ENCODE results near the gene HOXB3. TPM values are rescaled to one million over a fixed set of nuclear protein-coding genes. Genes with fewer than 3 reads are reported as not detected.

HOXB3 gene
- total and polyA plus RNA-seq, 2 of the 13 experiments (the other 11 are each of a cell fraction or from before 2014, with no cell fraction given) = not detected

DNA sequence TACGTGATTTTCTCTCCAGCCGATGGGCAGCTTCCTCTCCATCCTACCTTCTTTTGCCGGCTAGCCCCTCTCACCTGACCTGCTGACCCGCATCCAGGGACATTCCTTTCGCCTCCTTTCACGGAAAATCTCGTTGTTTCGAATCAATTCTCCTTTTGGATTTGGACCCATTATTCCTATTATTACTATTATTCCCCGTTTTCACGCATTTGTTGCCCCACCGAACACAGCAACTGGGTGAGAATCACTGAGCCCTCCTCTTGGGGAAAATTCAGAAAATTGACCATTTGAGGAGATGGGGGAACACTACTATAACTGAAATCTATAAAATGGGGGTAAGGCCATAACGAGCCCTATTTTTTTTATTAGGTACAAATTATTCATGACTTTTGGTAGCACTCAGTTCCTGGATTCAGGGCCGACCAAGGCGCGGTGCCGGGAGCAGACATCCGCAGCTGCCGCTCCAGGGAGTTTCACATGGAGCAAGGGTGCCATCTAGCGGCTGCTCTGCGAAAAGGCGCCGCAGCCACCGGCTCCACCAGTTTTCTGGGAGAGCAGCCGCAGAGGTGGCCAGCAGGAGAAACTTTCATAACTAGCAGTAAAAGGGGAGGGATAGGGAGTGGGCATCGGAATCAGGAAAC is 28.3 kb upstream of the HOXB3 start (continued):
- 0 out of 2 replicates have a peak, but pooled peaks have one; percentile 44 for TF ChIP-seq BORCS8-MEF2B (CRISPR knock-in tag; IDR thresholded peaks at IDR 0.05)
- 0 out of 2 replicates have a peak, but pooled peaks have one; percentile 35 for TF ChIP-seq GATAD1 (CRISPR knock-in tag; IDR thresholded peaks at IDR 0.05)
- TF ChIP-seq ZNF737 (CRISPR knock-in tag; IDR thresholded peaks at IDR 0.05; ENCODE audit: borderline replicate concordance) = no peak
- peak; percentile 44; the same call in 1 of the 2 replicates for TF ChIP-seq ETV5 (CRISPR knock-in tag; IDR thresholded peaks at IDR 0.05; ENCODE audit: borderline replicate concordance)
- TF ChIP-seq, protein P1, sequence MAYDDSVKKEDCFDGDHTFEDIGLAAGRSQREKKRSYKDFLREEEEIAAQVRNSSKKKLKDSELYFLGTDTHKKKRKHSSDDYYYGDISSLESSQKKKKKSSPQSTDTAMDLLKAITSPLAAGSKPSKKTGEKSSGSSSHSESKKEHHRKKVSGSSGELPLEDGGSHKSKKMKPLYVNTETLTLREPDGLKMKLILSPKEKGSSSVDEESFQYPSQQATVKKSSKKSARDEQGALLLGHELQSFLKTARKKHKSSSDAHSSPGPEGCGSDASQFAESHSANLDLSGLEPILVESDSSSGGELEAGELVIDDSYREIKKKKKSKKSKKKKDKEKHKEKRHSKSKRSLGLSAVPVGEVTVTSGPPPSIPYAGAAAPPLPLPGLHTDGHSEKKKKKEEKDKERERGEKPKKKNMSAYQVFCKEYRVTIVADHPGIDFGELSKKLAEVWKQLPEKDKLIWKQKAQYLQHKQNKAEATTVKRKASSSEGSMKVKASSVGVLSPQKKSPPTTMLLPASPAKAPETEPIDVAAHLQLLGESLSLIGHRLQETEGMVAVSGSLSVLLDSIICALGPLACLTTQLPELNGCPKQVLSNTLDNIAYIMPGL (CRISPR knock-in tag; IDR thresholded peaks at IDR 0.05; ENCODE audit: borderline replicate concordance in 1 of 2, low read depth in 1 of 2) = 0 out of 4 replicates have a peak, but pooled peaks of 1 of the 2 experiments have one; percentile 35
- peak; percentile 71 for TF ChIP-seq HNRNPLL (IDR thresholded peaks at IDR 0.05; ENCODE audit: low read depth, low read length, poor library complexity, severe bottlenecking)
- peak in 1 of 2 experiments; percentile 59; a peak in 1 of 4 replicates for TF ChIP-seq KLF16 (CRISPR knock-in tag; IDR thresholded peaks at IDR 0.05)
- TF ChIP-seq, protein P2, sequence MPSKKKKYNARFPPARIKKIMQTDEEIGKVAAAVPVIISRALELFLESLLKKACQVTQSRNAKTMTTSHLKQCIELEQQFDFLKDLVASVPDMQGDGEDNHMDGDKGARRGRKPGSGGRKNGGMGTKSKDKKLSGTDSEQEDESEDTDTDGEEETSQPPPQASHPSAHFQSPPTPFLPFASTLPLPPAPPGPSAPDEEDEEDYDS (CRISPR knock-in tag; IDR thresholded peaks at IDR 0.05) = peak; percentile 51; the same call in 1 of the 2 replicates
- TF ChIP-seq ZNF180 (CRISPR knock-in tag; IDR thresholded peaks at IDR 0.05; ENCODE audit: borderline replicate concordance, low read depth) = no peak
- TF ChIP-seq, protein P3, sequence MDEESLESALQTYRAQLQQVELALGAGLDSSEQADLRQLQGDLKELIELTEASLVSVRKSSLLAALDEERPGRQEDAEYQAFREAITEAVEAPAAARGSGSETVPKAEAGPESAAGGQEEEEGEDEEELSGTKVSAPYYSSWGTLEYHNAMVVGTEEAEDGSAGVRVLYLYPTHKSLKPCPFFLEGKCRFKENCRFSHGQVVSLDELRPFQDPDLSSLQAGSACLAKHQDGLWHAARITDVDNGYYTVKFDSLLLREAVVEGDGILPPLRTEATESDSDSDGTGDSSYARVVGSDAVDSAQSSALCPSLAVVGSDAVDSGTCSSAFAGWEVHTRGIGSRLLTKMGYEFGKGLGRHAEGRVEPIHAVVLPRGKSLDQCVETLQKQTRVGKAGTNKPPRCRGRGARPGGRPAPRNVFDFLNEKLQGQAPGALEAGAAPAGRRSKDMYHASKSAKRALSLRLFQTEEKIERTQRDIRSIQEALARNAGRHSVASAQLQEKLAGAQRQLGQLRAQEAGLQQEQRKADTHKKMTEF (CRISPR knock-in tag; IDR thresholded peaks at IDR 0.05) = 0 out of 2 replicates have a peak, but pooled peaks have one; percentile 51
- TF ChIP-seq TSC22D2 (CRISPR knock-in tag; IDR thresholded peaks at IDR 0.05; ENCODE audit: borderline replicate concordance) = 0 out of 2 replicates have a peak, but pooled peaks have one; percentile 42
- no peak for TF ChIP-seq SP1 (IDR thresholded peaks at IDR 0.05)
- TF ChIP-seq SP1 (CRISPR knock-in tag; IDR thresholded peaks at IDR 0.05) = no peak
- TF ChIP-seq ERF (CRISPR knock-in tag; IDR thresholded peaks at IDR 0.05) = peak; percentile 65
- TF ChIP-seq ZFP36 (IDR thresholded peaks at IDR 0.05; ENCODE audit: borderline replicate concordance, low read depth, low read length, partially characterized antibody) = peak; percentile 72
- TF ChIP-seq RELA (CRISPR knock-in tag; IDR thresholded peaks at IDR 0.05) = peak; percentile 67; the same call in 1 of the 2 replicates
- 0 out of 2 replicates have a peak, but pooled peaks have one; percentile 45 for TF ChIP-seq ELF1 (CRISPR knock-in tag; IDR thresholded peaks at IDR 0.05)
- peak; percentile 94 for TF ChIP-seq STAG1 (CRISPR knock-in tag; IDR thresholded peaks at IDR 0.05)
- TF ChIP-seq SUZ12 (IDR thresholded peaks at IDR 0.05; ENCODE audit: low read depth, low read length) = peak; percentile 34; the same call in 1 of the 2 replicates
- 0 out of 2 replicates have a peak, but pooled peaks have one; percentile 45 for TF ChIP-seq PPARG (CRISPR knock-in tag; conservative IDR thresholded peaks at IDR 0.05)
- no peak for TF ChIP-seq POLR2AphosphoS5 (IDR thresholded peaks at IDR 0.05; ENCODE audit: low read depth, low read length)
- TF ChIP-seq, protein P4, sequence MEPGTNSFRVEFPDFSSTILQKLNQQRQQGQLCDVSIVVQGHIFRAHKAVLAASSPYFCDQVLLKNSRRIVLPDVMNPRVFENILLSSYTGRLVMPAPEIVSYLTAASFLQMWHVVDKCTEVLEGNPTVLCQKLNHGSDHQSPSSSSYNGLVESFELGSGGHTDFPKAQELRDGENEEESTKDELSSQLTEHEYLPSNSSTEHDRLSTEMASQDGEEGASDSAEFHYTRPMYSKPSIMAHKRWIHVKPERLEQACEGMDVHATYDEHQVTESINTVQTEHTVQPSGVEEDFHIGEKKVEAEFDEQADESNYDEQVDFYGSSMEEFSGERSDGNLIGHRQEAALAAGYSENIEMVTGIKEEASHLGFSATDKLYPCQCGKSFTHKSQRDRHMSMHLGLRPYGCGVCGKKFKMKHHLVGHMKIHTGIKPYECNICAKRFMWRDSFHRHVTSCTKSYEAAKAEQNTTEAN (CRISPR knock-in tag; conservative IDR thresholded peaks at IDR 0.05) = no peak
- peak; percentile 30 for TF ChIP-seq TEAD3 (CRISPR knock-in tag; optimal IDR thresholded peaks at IDR 0.05; ENCODE audit: borderline replicate concordance)
- TF ChIP-seq SALL1 (CRISPR knock-in tag; IDR thresholded peaks at IDR 0.05) = peak; percentile 58; the same call in 1 of the 2 replicates
- TF ChIP-seq ZNF501 (CRISPR knock-in tag; IDR thresholded peaks at IDR 0.05) = peak; percentile 76; the same call in 1 of the 2 replicates
- TF ChIP-seq RNF2 (conservative IDR thresholded peaks at IDR 0.05; ENCODE audit: low read depth) = peak; percentile 67; the same call in 1 of the 2 replicates
